Fibroblast of villous mesenchyme (primary cell): Measurements from ENCODE around the gene RALGPS1. TPM values are rescaled to one million over a fixed set of nuclear protein-coding genes. Genes with fewer than 3 reads are reported as not detected.
A peak's percentile ranks its signal among the peaks of the same experiment; 100 is the strongest.

Source experiments
- DNase-seq: peaks from one replicate; pipeline ENCODE4 v3.0.0-alpha.2; 2010; ENCODE audit warnings: low read depth
- H3K4me3 ChIP-seq: 2 replicates; pipeline ENCODE4 v1.5.1; 2011; ENCODE audit warnings: low read depth, mild to moderate bottlenecking, low read length
- CTCF ChIP-seq: IDR thresholded peaks from 2 replicates; pipeline ENCODE4 v1.5.1; 2012; ENCODE audit warnings: low read depth, mild to moderate bottlenecking, low read length; ENCODE audit not compliant: insufficient read depth
- total RNA-seq: library from RNA; depleted of rRNA; stranded (reverse); fragments of >200 nt; gene quantifications from 2 replicates; pipeline ENCODE4 v1.2.3, GENCODE V29; 2012

RALGPS1 gene
- total RNA-seq, 1 donor = 2.6 TPM

GRCh38 chr9:127124792-127125191 is 210.2 kb downstream of the RALGPS1 start:
- DNase-seq = no peak
- TF ChIP-seq CTCF = no peak
- H3K4me3 ChIP-seq = no peak overlapping the region

GRCh38 chr9:127126971-127127370 is 212.4 kb downstream of the RALGPS1 start:
- peak; percentile 31 for DNase-seq
- no peak for TF ChIP-seq CTCF
- H3K4me3 ChIP-seq = no peak overlapping the region

GRCh38 chr9:127128341-127129072 is 213.9 kb downstream of the RALGPS1 start:
- no peak for DNase-seq
- no peak for TF ChIP-seq CTCF
- no peak overlapping the region for H3K4me3 ChIP-seq

DNA sequence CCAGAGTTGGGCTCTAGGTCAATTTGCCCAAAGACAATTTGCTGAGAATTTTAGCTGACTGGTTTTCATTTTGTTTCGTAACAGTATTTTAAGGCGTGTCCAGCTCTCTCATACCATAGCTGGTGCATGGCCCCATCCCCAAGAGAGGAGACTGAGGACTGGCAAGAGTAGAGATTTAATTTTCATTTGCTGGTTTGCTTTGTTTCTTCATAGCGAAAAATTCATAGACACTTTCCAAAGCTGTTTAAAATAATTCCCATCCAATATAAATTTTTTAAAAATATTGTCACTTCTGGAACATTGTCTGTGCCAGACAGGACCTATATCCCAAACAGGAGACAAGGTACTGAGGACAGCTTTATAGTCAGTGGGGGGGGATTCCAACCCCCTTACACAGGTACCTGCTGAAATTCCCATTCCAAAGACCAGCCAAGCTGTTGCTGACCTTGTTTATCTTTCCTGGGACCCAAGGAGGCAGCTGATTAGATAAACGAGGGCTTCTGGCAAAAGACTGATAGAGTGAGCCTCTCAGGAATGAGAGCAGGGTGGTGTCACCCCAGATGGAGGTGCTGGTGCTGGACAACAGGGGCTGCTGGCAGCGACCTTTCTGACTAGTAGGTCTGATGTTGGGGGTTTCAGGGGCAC is 214.6 kb downstream of the RALGPS1 start:
- TF ChIP-seq CTCF = no peak
- H3K4me3 ChIP-seq = no peak overlapping the region
- no peak for DNase-seq

GRCh38 chr9:127129718-127130085 is 215.1 kb downstream of the RALGPS1 start:
- TF ChIP-seq CTCF = no peak
- H3K4me3 ChIP-seq = no peak overlapping the region
- DNase-seq = no peak

- no peak overlapping the region for H3K4me3 ChIP-seq
- DNase-seq = no peak
- no peak for TF ChIP-seq CTCF
Observed at GRCh38 chr9:127130235-127130634, 215.7 kb downstream of the RALGPS1 start.
